IMR-90 (cell line): ENCODE measurements around the gene GSTT2.
"Not testable (repeated sequence)": the region's sequence is repeated elsewhere in the genome, so short reads cannot be mapped to it uniquely, and the experiment has no call there.

Experiments used
- CTCF ChIP-seq: conservative IDR thresholded peaks from 2 replicates; pipeline ENCODE4 v1.5.1; 2012; ENCODE audit warnings: mild to moderate bottlenecking, low read depth, low read length, improper control_type of control experiment
- ELK1 ChIP-seq: fragments of 150-350 bp; IDR thresholded peaks from 2 replicates; pipeline ENCODE4 v1.6.1; 2016; ENCODE audit warnings: low read depth, mild to moderate bottlenecking, low read length, moderate library complexity, borderline replicate concordance
- POLR2A ChIP-seq: IDR thresholded peaks from 2 replicates; pipeline ENCODE4 v1.6.1; 2012; ENCODE audit warnings: mild to moderate bottlenecking, low read depth, low read length

GRCh38 chr22:23979557-23980240 is at the start of gene GSTT2:
- not testable (repeated sequence) for TF ChIP-seq ELK1, CTCF, POLR2A
